DMS 273 (cell line): ENCODE data around the gene SERPINA1.
"Not testable (repeated sequence)": the region's sequence is repeated elsewhere in the genome, so short reads cannot be mapped to it uniquely, and the experiment has no call there.

ENCODE experiments used
- DNase-seq: peaks from one replicate; lab custom pipeline; 2025; ENCODE audit not compliant: unreplicated experiment; lab: John Stamatoyannopoulos, UW

SERPINA1 gene

GRCh38 chr14:94372021-94372605, 16.3 kb downstream of the SERPINA1 start:
- DNase-seq: peak; percentile 9

- no peak for DNase-seq
Measured at GRCh38 chr14:94370524-94370910, 17.9 kb downstream of the SERPINA1 start.

- DNase-seq: not testable (repeated sequence)
Measured at GRCh38 chr14:94369766-94370523, 18.5 kb downstream of the SERPINA1 start.

GRCh38 chr14:94368956-94369355, 19.4 kb downstream of the SERPINA1 start:
- DNase-seq: no peak

- no peak for DNase-seq
Measured at GRCh38 chr14:94368243-94368590, 20.2 kb downstream of the SERPINA1 start.

- DNase-seq: no peak
Measured at GRCh38 chr14:94367347-94368242, 20.8 kb downstream of the SERPINA1 start.

GRCh38 chr14:94366146-94366915, 22.1 kb downstream of the SERPINA1 start, which contains the start of gene SERPINA2:
TSS of gene SERPINA2 (minus strand) at chr14:94366698.
- no peak for DNase-seq

GRCh38 chr14:94365624-94366023, 22.8 kb downstream of the SERPINA1 start:
- no peak for DNase-seq

GRCh38 chr14:94364964-94365363, 23.4 kb downstream of the SERPINA1 start:
- no peak for DNase-seq

- DNase-seq: no peak
Measured at GRCh38 chr14:94364037-94364436, 24.4 kb downstream of the SERPINA1 start.

GRCh38 chr14:94363151-94363624, 25.2 kb downstream of the SERPINA1 start:
- DNase-seq: no peak

- DNase-seq: no peak
Measured at GRCh38 chr14:94362614-94363133, 25.7 kb downstream of the SERPINA1 start.

- no peak for DNase-seq
Measured at GRCh38 chr14:94361682-94362081, 26.7 kb downstream of the SERPINA1 start.

GRCh38 chr14:94360945-94361565, 27.3 kb downstream of the SERPINA1 start:
- DNase-seq: no peak

- DNase-seq: no peak
Measured at GRCh38 chr14:94357166-94357565, 31.2 kb downstream of the SERPINA1 start.

GRCh38 chr14:94356379-94357056, 31.9 kb downstream of the SERPINA1 start:
- DNase-seq: no peak

- DNase-seq: peak; percentile 80
Measured at GRCh38 chr14:94355191-94355794, 33.1 kb downstream of the SERPINA1 start.

- no peak for DNase-seq
Measured at GRCh38 chr14:94354638-94355185, 33.7 kb downstream of the SERPINA1 start.

GRCh38 chr14:94354190-94354589, 34.2 kb downstream of the SERPINA1 start:
- DNase-seq: not testable (repeated sequence)
